IMR-90 (cell line): ENCODE results near the gene RPAP2. TPM values are rescaled to one million over a fixed set of nuclear protein-coding genes. Genes with fewer than 3 reads are reported as not detected.
A peak's percentile ranks its signal among the peaks of the same experiment; 100 is the strongest.

ENCODE experiments used
- ATAC-seq: fragments of 200-7000 bp; cut with Tn5 transposase; 2 replicates; pipeline ENCODE4 v1.9.1; 2020; ENCODE audit warnings: low read depth, mild to moderate bottlenecking, moderate library complexity
- BruUV-seq: library from RNA; stranded (reverse); fragments of 400-500 nt; replicated peaks from 2 replicates; lab custom pipeline; 2021; lab: Mats Ljungman, UMichigan
- CTCF ChIA-PET: fragments of 300-600 bp; formaldehyde crosslinking; extraction: SDS; loops from one replicate; lab custom pipeline; 2021; ENCODE audit warnings: antibody characterized with exemption; lab: Yijun Ruan, JAX
- POLR2A ChIA-PET: fragments of 300-600 bp; sonication (Branson Sonifier 250); formaldehyde crosslinking; loops from one replicate; lab custom pipeline; 2022; ENCODE audit warnings: antibody characterized with exemption; ENCODE audit not compliant: unreplicated experiment; lab: Charles Lee
- DNase-seq: peaks from one replicate; pipeline ENCODE4 v3.0.0; 2013
- H2AFZ ChIP-seq: replicated peaks from 2 replicates; pipeline ENCODE3; 2013; ENCODE audit warnings: low read length, mild to moderate bottlenecking; ENCODE audit not compliant: poor library complexity
- H2AK5ac ChIP-seq: 2 replicates; pipeline ENCODE4 v1.6.1; 2013; ENCODE audit warnings: low read depth, low read length, inconsistent platforms
- H2AK9ac ChIP-seq: replicated peaks from 2 replicates; pipeline ENCODE3; 2013; ENCODE audit warnings: mild to moderate bottlenecking, low read depth, low read length, moderate library complexity; ENCODE audit not compliant: poor library complexity
- H2BK120ac ChIP-seq: 2 replicates; pipeline ENCODE4 v1.6.1; 2013; ENCODE audit warnings: low read depth, low read length, inconsistent platforms
- H2BK15ac ChIP-seq: 3 replicates; pipeline ENCODE4 v1.6.1; 2013; ENCODE audit warnings: low read depth, low read length, inconsistent platforms
- H2BK20ac ChIP-seq: 2 replicates; pipeline ENCODE4 v1.6.1; 2013; ENCODE audit warnings: low read depth, mild to moderate bottlenecking, inconsistent platforms, low read length, moderate library complexity
- H2BK5ac ChIP-seq: 2 replicates; pipeline ENCODE4 v1.6.1; 2013; ENCODE audit warnings: mild to moderate bottlenecking, low read depth, low read length, inconsistent platforms; ENCODE audit not compliant: poor library complexity, severe bottlenecking
- H3K14ac ChIP-seq: replicated peaks from 2 replicates; pipeline ENCODE4 v1.6.1; 2013; ENCODE audit warnings: low read depth, low read length, inconsistent platforms
- H3K18ac ChIP-seq: 2 replicates; pipeline ENCODE4 v1.6.1; 2013; ENCODE audit warnings: low read depth, low read length, control low read depth
- H3K23ac ChIP-seq: 2 replicates; pipeline ENCODE4 v1.6.1; 2013; ENCODE audit warnings: low read depth, low read length, inconsistent platforms
- H3K27ac ChIP-seq: 2 replicates; pipeline ENCODE4 v1.5.1; 2013; ENCODE audit warnings: mild to moderate bottlenecking, control low read depth, low read length; ENCODE audit not compliant: insufficient read depth
- H3K27me3 ChIP-seq: 2 replicates; pipeline ENCODE4 v1.6.1; 2013; ENCODE audit warnings: low read length; ENCODE audit not compliant: control insufficient read depth, insufficient read depth
- H3K36me3 ChIP-seq: 2 replicates; pipeline ENCODE4 v1.6.1; 2013; ENCODE audit warnings: low read length, mixed read lengths; ENCODE audit not compliant: control insufficient read depth, insufficient read depth
- H3K4ac ChIP-seq: 2 replicates; pipeline ENCODE4 v1.6.1; 2013; ENCODE audit warnings: low read depth, low read length, inconsistent platforms
- H3K4me1 ChIP-seq: 2 replicates; pipeline ENCODE4 v1.6.1; 2013; ENCODE audit warnings: low read length, mixed read lengths; ENCODE audit not compliant: control insufficient read depth, insufficient read depth
- H3K4me2 ChIP-seq: 2 replicates; pipeline ENCODE4 v1.6.1; 2013; ENCODE audit warnings: low read depth, mild to moderate bottlenecking, control low read depth, low read length, moderate library complexity
- H3K4me3 ChIP-seq: 2 replicates; pipeline ENCODE4 v1.5.1; 2013; ENCODE audit warnings: low read depth, mild to moderate bottlenecking, control low read depth, low read length, moderate library complexity; ENCODE audit not compliant: insufficient read depth
- H3K56ac ChIP-seq: 2 replicates; pipeline ENCODE4 v1.6.1; 2013; ENCODE audit warnings: low read length, inconsistent platforms; ENCODE audit not compliant: insufficient read depth; ENCODE audit errors: extremely low read depth
- H3K79me1 ChIP-seq, 2 experiments: 2 replicates each; pipeline ENCODE4 v1.6.1; 2013; ENCODE audit warnings: low read length in 2 of 2, inconsistent platforms in 1 of 2, low read depth in 1 of 2
- H3K9ac ChIP-seq: 2 replicates; pipeline ENCODE4 v1.6.1; 2013; ENCODE audit warnings: low read depth, low read length, control low read depth
- H3K9me1 ChIP-seq: 2 replicates; pipeline ENCODE4 v1.6.1; 2013; ENCODE audit warnings: low read length, inconsistent platforms; ENCODE audit not compliant: insufficient read depth
- H3K9me3 ChIP-seq: 2 replicates; pipeline ENCODE4 v1.6.1; 2013; ENCODE audit warnings: low read length; ENCODE audit not compliant: control insufficient read depth, insufficient read depth
- H4K20me1 ChIP-seq: 2 replicates; pipeline ENCODE4 v1.6.1; 2013; ENCODE audit warnings: low read length, inconsistent platforms; ENCODE audit not compliant: insufficient read depth
- H4K5ac ChIP-seq: 2 replicates; pipeline ENCODE4 v1.6.1; 2013; ENCODE audit warnings: mild to moderate bottlenecking, low read depth, low read length, control low read depth
- H4K8ac ChIP-seq, 2 experiments: 2 replicates each; pipeline ENCODE4 v1.6.1; 2013; ENCODE audit warnings: low read depth in 2 of 2, low read length in 2 of 2, control low read depth in 1 of 2, inconsistent platforms in 1 of 2
- H4K91ac ChIP-seq: 2 replicates; pipeline ENCODE4 v1.6.1; 2013; ENCODE audit warnings: low read depth, low read length, inconsistent platforms; ENCODE audit not compliant: insufficient read depth
- CTCF ChIP-seq: conservative IDR thresholded peaks from 2 replicates; pipeline ENCODE4 v1.5.1; 2012; ENCODE audit warnings: mild to moderate bottlenecking, low read depth, low read length, improper control_type of control experiment
- MAFK ChIP-seq: IDR thresholded peaks from 2 replicates; pipeline ENCODE4 v1.6.1; 2012; ENCODE audit warnings: low read depth, low read length, improper control_type of control experiment
- POLR2A ChIP-seq: IDR thresholded peaks from 2 replicates; pipeline ENCODE4 v1.6.1; 2012; ENCODE audit warnings: mild to moderate bottlenecking, low read depth, low read length
- RFX5 ChIP-seq: IDR thresholded peaks from 2 replicates; pipeline ENCODE4 v1.8.0; 2012; ENCODE audit warnings: low read depth, mild to moderate bottlenecking, low read length, moderate library complexity
- WGBS, 2 experiments: methylation state at CpG; one replicate each; pipeline versions ENCODE4 v1.1.5 to v1.1.7; 2013; ENCODE audit warnings: missing lambda C conversion rate in 2 of 2; ENCODE audit not compliant: insufficient read length in 1 of 2; ENCODE audit errors: extremely low coverage in 2 of 2; 5-methylcytosine and 5-hydroxymethylcytosine counted together
- dilution Hi-C: fragments of 300-500 bp; cut with HindIII; formaldehyde crosslinking; loops from one replicate; pipeline ENCODE4 v1.14.3; 2018; ENCODE audit warnings: low sequenced_read_pairs; ENCODE audit not compliant: unreplicated experiment
- in situ Hi-C: fragments of 300-500 bp; cut with MboI; formaldehyde crosslinking; loops from 3 replicates; pipeline ENCODE4 v1.14.3; 2019; ENCODE audit warnings: low sequenced_read_pairs, inconsistent platforms, mixed read lengths
- intact Hi-C: fragments of 100-400 bp; cut with micrococcal nuclease; formaldehyde crosslinking; loops from 2 replicates; pipeline ENCODE4 v1.10.0; 2022
- polyA plus RNA-seq, 3 experiments: library from polyadenylated mRNA; depleted of rRNA; stranded (reverse); fragments of >200 nt; gene quantifications; 2 replicates each; pipeline ENCODE4 v1.2.3, GENCODE V29; 2012; ENCODE audit warnings: low replicate concordance in 1 of 3
- total RNA-seq: library from RNA; depleted of rRNA; stranded (reverse); fragments of >200 nt; gene quantifications from 2 replicates; pipeline ENCODE4 v1.2.3, GENCODE V29; 2012

Gene RPAP2
- total and polyA plus RNA-seq, 2 of the 4 experiments (the other 2 are of a cell fraction) = 7.1 to 13.6 TPM

DNA sequence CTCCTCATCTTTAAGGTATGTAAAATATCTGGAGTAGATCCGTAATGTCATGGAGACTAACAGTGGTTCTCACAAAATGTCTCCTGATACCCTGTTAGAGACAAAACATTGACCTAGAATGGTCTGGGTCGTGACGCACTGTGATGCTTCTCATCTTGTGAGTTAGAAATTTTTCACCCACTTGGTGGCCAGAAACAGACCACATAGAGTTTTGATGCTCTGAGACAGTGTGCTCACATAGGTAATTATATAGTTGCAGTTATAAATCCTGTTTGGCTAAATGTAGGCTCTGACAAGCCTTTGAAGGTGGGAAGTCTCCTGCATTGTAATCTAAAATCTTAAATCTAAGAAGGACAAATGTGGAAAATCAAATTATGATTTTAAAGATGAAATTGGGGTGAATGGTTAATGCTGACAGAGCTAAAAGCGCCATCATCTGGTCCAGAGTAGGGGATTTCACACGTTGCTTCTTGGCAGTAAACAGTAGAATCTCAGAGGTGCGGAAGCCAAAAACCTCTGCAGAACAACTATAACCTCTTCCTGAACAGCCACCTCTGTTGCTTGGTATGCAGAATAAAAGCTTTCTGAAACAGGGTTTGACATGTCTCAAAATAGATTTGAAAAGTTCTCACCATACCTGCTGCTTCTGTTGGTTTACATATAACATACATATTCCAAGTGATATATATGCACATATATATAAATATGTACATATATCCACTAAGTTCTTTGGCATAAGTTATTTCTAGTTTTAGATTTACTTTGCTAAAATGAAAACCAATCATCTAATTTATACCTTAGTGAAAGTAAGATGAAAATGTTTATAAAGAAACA is 17.1 kb downstream of the RPAP2 start:
- no peak overlapping the region for H2AK9ac ChIP-seq
- intact Hi-C loops = loop anchor here (10.0 kb wide), 1 partner anchor 519 kb away; the partner anchor contains the start of gene RPL5
- no TSS peak for BruUV-seq
- no peaks in the 10 kb centered on the region for H3K4me1 ChIP-seq
- no peak overlapping the region for H3K18ac ChIP-seq
- no peak overlapping the region for H3K27ac ChIP-seq
- no peak overlapping the region for H2AFZ ChIP-seq
- ChIA-PET POLR2A (no interaction called here), CTCF (no interaction called here)
- H4K8ac ChIP-seq = no peak overlapping the region
- no peak overlapping the region for H3K4me2 ChIP-seq
- H2BK20ac ChIP-seq = no peak overlapping the region
- no peak overlapping the region for H3K56ac ChIP-seq
- no peaks in the 10 kb centered on the region for H4K20me1 ChIP-seq
- H3K14ac ChIP-seq = no peak overlapping the region
- no peaks in the 10 kb centered on the region for H3K9me3 ChIP-seq
- no peak overlapping the region for H2BK120ac ChIP-seq
- no peaks in the 10 kb centered on the region for H3K27me3 ChIP-seq
- no peaks in the 10 kb centered on the region for H3K79me1 ChIP-seq
- H4K5ac ChIP-seq = no peak overlapping the region
- no peak overlapping the region for H4K91ac ChIP-seq
- H3K4ac ChIP-seq = no peak overlapping the region
- peaks cover 12% of the 10 kb centered on the region for H3K36me3 ChIP-seq
- H3K23ac ChIP-seq = no peak overlapping the region
- H2BK5ac ChIP-seq = no peak overlapping the region
- in situ Hi-C loops = no loop called here
- no peak overlapping the region for H3K4me3 ChIP-seq
- dilution Hi-C loops = no loop called here
- no peak overlapping the region for H2AK5ac ChIP-seq
- DNase-seq (no peak), ATAC-seq (no peak)
- no CpG with 5 or more reads among the region's 6 CpGs for WGBS, 2 experiments
- no peak overlapping the region for H3K9ac ChIP-seq
- TF ChIP-seq POLR2A (no peak), RFX5 (no peak), MAFK (peak; percentile 68), CTCF (no peak)
- no peak overlapping the region for H2BK15ac ChIP-seq
- no peaks in the 10 kb centered on the region for H3K9me1 ChIP-seq
